HG03575 (cell line): ENCODE data around the gene DRC7.
"Not testable (repeated sequence)": the region's sequence is repeated elsewhere in the genome, so short reads cannot be mapped to it uniquely, and the experiment has no call there.

Experiments
- ATAC-seq: cut with Tn5 transposase; IDR thresholded peaks from one replicate; pipeline ENCODE4 v1.9.1; 2021; ENCODE audit not compliant: unreplicated experiment, insufficient number of reproducible peaks, low FRiP score; ENCODE audit errors: extremely low read depth

DRC7 gene

DNA sequence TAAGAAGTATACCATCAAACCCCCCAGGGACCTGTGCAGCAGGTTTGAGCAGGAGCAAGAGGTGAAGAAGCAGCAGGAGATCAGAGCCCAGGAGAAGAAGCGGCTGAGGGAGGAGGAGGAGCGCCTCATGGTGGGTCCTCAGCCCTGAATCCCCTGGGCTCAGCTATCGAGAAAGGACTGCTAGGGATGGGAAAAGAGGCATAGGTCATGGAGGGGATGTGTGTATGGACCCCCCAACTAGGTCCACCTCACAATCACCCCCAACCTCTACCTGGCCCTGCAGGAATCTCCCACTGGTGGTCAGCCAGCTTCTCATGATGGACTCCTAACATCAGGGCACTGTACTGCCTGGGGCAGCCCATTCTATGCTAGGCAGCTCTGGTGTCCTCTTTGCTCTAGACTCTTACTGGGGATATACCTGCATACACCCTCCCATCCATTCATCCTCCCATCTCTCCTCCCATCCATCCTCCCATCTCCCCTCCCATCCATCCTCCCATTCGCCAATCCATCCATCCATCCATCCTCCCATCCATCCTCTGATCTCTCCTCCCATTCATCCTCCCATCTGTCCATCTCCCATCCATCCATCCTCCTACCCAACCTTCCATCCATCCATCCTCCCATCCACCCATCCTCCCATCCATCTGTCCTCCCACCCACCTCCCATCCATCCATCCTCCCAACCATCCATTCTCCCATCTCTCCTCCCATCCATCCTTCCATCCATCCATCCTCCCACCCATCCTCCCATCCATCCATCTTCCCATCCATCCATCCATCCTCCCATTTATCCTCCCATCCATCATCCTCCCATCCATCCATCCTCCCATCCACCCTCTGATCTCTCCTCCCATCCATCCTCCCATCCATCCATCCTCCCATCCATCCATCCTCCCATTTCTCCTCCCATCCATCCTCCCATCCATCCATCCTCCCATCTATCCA is 10.6 kb downstream of the DRC7 start:
- no peak for ATAC-seq

DNA sequence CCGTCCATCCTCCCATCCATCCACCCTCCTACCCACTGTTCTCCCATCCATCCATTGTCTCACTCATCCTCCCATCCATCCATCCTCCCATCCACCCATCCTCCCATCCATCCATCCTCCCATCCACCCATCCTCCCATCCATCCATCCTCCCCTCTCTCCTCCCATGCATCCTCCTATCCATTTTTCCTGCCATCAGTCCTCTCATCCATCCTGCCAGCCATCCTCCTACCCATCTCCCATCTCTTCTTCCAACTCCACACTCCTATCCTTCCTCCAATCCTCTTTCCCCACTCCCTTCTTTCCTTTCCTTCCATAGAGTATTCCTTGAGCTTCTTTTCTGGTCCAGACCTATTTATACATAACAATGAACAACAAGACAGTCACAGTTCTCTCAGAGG is 12.1 kb downstream of the DRC7 start:
- no peak for ATAC-seq

DNA sequence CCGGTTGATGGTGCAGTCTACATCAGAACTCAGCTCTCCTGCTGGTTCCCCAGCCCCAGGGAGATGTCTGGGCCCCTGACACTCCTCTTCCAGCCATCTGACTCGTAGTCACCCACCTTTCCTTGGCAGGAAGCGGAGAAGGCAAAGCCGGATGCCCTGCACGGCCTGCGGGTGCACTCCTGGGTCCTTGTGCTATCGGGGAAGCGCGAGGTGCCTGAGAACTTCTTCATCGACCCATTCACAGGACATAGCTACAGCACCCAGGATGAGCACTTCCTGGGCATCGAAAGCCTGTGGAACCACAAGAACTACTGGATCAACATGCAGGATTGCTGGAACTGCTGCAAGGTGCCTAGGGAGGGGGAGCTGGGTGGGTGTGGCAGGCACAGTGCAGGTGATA is 12.7 kb downstream of the DRC7 start:
- no peak for ATAC-seq

DNA sequence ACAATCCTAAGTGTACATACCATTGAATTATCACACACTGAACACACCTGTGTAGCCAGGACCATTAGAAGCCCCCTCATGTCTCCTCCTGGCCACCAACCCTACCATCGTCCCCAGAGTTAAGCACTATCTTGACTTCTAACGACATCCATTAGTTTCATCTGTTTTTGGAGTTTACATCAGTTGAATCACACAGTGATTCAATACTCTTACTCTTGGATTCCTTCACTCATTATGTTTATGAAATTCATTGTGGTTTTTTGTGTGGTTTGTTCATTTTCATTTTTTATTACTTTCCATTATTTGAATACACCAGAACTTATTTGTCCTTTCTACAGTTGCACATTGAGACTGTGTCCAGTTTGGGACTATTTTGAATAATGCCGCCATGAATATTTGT is 13.6 kb downstream of the DRC7 start:
- no peak for ATAC-seq

DNA sequence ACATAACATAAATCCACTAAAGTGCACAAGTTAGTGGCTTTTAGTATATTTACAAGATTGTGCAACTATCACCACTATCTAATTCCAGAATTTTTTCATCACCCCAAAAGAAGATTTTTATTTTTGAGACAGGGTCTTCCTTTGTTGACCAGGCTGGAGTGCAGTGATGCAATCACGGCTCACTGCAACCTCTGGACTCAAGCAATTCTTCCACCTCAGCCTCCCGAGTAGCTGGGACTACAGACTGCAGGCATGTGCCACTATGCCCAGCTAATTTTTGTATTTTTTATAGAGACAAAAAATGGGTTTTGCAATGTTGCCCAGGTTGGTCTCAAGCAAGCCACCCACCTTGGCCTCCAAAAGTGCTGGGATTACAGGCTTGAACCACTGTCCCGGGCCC is 15.1 kb downstream of the DRC7 start:
- ATAC-seq: no peak

DNA sequence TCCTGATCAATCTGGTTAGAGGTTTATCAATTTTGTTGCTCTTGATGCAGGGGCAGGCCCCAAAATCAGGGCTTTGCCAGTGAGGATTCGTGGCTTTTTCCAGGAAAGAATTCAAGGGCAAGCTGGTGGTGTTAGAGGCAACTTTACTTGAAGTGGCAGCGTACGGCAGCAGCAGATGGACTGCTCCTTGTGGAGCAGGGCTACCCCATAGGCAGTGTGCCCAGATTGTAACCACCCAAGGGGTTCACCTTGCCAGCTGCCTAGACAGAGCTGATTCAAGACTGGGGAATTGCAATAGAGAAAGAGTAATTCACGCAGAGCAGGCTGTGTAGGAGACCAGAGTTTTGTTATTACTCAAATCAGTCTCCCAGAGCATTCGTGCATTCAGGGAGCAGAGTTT is 16.7 kb downstream of the DRC7 start:
- ATAC-seq: no peak

DNA sequence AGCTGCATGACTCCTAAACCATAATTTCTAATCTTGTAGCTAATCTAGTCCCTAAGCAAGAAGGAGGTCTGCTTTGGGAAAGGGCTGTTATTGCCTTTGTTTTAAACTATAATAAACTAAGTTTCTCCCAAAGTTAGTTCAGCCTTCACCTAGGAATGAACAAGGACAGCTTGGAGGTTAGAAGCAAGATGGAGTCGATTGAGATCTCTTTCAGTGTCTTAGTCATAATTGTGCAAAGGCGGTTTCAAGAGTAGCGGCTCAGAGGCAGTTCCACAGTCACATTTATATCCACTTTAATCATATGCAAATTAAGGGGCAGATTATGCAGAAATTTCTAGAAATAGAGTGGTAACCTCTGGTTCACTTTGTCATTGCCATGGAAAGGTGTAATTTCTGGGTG is 17.4 kb downstream of the DRC7 start:
- ATAC-seq: no peak

DNA sequence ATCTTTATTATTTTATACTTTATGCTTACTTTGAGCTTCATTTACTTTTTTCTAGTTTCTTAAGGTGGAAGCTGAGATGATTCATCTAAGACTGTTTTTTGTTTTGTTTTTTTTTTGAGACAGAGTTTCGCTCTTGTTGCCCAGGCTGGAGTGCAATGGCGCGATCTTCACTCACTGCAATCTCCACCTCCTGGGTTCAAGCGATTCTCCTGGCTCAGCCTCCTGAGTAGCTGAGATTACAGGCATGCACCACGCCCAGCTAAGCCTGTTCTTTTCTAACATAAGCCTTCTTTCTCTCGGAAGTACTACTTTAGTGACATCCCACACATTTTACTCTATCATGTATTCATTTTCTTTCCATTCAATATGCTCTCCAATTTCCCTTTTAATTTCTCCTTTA is 18.0 kb downstream of the DRC7 start:
- not testable (repeated sequence) for ATAC-seq

DNA sequence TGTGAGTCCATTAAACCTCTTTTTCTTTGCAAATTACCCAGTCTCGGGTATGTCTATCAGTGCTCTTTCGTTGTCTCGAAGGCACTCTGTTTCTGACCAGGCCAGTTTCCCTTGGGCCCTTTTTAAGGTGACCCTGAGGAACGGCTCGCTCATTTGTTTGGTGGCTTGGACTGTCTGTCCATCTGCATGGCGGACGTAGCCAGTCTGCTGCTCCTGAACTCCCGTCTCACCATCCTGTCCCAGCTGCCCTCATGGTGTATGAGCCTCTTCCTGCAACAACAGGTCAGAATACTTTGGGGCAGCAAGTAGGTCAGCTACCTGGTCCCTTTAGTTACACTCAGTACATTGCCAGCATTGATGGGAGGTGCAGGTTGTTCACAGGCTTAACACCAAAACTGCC is 19.0 kb downstream of the DRC7 start:
- ATAC-seq: no peak

DNA sequence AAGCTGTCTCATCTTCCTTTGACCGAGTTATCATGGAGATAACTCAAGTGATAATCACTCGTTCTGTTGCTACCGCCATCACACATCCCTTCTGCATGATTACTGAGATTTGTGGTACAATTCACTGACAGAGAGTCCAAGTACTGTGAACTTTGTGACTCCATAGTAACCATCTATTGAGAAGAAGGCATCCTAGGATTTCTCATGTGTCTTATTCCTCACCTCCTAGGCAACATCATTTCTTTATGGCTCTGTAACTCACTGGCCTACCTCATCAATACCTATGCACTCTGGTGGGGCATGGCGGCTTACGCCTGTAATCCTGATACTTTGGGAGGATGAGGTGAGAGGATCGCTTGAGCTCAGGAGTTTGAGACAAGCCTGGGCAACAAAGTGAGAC is 19.4 kb downstream of the DRC7 start:
- ATAC-seq: no peak

DNA sequence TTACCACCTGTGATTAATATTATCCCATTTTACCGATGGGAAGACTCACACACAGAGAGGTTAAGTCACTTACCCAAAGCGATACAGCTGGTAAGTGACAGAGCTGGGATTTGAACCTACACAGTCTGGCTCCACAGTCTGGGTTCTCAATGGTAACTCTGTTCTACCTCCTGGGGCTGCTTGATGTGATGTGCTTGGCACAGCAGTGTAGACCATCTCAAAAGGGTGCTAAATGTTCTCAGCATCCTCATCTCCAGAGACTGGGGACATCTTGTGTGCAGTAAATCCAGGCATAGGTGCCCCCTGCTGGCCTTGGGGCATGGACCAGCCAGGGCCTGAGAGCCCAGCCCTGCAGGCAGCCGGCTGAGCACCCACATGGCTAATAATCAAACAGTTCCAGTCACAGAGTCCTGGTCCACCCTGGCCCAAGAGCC is 25.6 kb downstream of the DRC7 start:
- no peak for ATAC-seq

DNA sequence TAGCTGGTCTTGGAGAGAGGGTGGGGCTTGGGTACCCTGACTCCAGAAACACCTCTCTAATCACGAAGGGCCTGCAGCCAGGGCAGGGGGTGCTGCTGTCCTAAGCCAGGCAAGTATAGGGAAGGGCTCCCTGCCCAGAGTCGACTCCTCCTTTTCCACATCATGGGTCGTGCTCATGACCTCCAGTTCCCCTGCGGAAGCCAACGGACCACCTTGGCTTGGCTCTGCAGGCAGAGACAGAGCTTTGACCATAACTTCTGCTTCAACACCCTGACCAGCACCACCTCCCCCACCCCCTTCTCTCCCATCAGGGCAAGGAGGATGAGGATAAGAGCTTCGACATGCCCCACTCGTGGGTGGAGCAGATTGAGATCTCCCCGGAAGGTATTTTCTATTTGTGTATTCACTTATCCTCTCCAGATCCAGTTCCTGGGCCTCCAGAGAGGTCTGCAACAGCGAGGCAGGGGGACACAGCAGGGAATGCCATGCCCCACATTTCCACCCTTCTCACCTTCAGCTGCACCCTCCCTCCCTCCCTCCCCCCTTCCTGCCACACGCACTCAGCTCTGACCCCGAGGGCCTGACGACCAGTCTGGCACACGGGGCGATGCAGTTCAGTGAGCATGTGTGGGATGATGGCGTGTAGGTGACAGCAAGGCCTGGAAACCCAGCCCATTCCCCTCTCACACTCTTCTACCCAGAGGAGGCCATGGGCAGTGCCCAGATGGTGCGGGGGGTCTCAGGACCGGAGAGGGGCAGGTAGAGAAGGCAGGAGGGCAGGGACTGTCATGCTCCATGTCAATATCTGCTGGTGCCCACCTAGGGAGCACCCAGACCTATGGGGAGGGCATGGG is 27.0 kb downstream of the DRC7 start:
- ATAC-seq: no peak

DNA sequence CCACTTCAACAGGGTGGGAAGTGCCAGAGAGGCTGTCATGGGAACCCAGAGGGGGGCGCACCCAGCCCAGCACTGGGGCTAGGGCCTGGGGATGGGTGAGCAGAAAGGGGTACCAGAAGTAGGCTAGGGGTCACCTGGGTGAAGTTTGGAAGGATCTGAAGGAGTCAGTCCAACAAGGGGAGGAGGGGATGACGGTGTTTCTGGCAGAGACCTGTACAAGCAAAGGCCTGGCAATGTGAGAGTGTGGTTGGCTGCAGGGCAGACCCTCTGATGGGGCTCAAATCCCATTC is 27.5 kb downstream of the DRC7 start:
- ATAC-seq: no peak

DNA sequence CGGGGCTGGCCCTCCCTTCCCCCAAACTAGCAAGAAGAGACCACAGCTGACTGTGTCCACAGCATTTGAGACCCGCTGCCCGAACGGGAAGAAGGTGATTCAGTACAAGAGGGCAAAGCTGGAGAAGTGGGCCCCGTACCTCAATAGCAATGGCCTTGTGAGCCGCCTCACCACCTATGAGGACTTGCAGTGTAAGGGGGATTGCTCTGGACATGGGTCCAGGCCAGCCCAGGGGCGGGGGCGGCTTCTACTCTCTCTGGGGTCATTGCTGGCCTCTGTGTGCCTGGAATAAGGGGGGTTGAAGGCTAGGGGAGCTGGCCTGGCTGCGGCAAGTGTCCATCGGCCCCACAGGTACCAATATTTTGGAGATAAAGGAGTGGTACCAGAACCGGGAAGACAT is 28.0 kb downstream of the DRC7 start:
- no peak for ATAC-seq

DNA sequence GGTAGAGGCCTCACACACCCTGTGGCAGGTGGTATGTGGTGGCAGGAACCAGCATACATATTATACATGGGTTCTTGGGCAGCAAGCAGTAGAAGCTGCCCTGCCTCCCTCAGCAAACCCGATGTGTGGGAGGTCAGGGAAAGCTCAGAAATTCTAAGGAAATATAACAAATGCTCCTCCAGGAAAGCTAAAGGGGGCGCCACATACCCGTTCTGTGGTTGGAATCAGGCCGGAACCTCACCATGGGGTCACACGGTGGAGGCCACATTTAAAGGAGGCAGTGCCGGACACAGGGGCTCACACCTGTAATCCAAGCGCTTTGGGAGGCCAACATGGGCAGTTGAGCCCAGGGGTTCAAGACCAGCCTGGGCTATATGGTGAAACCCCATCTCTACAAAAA is 28.6 kb downstream of the DRC7 start:
- ATAC-seq: no peak

DNA sequence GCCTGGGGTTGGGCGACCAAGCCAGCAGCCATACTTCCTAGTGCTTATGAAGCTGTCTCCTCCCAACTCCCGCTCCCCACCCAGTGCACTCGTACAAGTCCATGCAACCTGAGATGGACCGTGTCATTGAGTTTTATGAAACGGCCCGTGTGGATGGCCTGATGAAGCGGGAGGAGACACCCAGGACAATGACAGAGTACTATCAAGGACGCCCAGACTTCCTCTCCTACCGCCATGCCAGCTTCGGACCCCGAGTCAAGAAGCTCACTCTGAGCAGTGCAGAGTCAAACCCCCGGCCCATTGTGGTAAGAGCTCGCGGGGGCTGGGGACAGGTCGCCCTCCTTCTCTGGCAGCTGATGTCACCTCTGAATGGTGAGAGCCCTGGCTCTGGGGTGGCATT is 29.9 kb downstream of the DRC7 start:
- no peak for ATAC-seq

DNA sequence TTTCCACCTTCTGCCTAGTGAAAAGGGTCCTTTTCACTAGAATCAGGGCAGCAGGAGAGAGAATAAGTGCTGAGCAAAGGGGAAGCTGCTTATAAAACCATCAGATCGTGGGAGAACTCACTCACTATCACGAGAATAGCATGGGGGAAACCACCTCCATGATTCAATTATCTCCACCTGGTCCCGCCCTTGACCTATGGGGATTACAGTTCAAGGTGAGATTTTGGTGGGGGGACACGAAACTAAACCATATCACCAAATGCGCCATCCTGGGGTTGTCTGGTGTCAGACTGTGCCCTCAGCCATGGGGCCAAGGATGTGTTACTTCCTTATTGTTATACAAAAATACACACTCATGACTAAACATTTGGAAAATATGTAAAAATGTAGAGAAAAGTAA is 30.5 kb downstream of the DRC7 start:
- ATAC-seq: no peak

DNA sequence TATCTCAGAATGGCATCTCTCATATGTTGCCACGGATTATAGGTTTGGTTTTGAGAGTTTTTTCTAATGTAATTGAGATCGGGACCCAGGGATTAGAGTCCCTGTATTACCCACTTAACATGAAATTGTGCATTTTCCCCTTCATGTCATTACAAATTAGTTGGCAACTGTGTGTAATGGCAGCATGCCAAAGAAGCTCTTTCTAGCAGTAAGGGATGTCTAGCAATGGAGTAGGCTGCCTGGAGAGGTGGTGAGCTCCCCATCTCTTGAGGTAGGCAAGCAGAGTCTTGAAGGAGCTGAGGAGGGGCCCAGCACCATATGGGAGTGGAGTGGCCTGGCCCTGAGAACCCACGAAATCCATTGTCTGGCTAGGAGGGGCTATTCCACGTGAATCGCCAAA is 30.9 kb downstream of the DRC7 start:
- no peak for ATAC-seq

DNA sequence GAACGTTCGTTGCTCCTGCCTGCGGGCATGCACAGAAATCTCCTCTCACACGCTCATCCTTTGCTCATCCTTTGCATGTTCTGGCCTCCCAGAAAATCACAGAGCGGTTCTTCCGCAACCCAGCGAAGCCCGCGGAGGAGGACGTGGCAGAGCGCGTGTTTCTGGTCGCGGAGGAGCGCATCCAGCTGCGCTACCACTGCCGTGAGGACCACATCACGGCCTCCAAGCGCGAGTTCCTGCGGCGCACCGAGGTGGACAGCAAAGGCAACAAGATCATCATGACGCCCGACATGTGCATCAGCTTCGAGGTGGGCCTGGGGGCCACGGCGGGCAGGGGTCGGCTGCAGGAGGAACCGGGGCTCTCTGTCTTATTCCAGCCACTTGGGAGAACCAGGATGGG is 31.4 kb downstream of the DRC7 start:
- ATAC-seq: no peak

DNA sequence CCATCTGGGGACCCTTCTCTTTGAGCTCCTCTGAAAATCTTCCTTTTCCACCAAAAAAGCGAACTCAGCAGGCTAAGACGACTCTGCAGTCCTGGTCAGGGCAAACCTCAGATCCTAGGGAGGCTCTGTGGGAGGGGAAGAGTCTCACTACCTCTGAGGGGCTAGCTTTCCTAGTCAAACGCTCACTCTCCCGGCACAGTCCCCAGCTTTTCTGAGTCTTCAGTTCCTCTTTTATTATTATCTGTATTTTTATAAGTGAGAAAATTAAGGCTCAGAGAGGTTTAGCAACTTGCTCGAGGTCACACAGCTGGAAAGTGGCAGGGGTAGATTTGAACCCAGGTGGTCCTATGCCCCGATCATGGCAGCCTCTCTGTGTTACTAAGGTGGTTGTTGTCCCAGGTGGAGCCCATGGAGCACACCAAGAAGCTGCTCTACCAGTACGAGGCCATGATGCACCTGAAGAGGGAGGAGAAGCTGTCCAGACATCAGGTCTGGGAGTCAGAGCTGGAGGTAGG is 31.9 kb downstream of the DRC7 start:
- no peak for ATAC-seq
